ENCODE results near the gene CAMK1D. TPM values are rescaled to one million over a fixed set of nuclear protein-coding genes. Genes with fewer than 3 reads are reported as not detected.

Gene CAMK1D
- total and polyA plus RNA-seq, 2 experiments from 2014 or later: 4.6 to 7.2 TPM

DNA sequence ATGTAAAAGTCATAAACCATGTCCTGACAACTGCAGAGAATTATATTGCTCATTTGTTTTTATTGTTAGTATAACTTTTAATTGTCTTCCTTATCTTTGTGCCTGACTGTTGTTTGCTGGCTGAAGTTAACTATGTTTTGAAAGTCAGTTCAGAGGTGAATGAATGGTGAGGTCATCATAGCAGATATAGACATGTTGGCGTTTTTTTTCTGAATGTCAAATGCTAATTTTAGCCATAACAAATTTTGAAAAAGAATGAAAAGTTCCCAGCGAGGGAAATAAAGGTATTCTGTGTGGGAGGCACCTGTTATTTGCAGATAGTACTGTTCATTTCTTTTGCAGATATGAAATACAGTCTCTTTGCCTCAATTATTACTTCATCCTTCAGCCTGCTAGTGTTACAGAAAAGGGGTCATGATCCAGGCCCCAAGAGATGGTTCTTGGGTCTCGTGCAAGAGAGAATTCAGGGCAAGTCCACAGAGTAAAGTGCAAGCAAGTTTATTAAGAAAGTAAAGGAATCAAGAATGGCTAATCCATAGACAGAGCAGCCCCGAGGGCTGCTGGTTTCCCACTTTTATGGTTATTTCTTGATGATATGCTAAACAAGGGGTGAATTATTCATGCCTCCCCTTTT lies 96.5 kb downstream of the CAMK1D start (continued):
- TF ChIP-seq, protein P1, sequence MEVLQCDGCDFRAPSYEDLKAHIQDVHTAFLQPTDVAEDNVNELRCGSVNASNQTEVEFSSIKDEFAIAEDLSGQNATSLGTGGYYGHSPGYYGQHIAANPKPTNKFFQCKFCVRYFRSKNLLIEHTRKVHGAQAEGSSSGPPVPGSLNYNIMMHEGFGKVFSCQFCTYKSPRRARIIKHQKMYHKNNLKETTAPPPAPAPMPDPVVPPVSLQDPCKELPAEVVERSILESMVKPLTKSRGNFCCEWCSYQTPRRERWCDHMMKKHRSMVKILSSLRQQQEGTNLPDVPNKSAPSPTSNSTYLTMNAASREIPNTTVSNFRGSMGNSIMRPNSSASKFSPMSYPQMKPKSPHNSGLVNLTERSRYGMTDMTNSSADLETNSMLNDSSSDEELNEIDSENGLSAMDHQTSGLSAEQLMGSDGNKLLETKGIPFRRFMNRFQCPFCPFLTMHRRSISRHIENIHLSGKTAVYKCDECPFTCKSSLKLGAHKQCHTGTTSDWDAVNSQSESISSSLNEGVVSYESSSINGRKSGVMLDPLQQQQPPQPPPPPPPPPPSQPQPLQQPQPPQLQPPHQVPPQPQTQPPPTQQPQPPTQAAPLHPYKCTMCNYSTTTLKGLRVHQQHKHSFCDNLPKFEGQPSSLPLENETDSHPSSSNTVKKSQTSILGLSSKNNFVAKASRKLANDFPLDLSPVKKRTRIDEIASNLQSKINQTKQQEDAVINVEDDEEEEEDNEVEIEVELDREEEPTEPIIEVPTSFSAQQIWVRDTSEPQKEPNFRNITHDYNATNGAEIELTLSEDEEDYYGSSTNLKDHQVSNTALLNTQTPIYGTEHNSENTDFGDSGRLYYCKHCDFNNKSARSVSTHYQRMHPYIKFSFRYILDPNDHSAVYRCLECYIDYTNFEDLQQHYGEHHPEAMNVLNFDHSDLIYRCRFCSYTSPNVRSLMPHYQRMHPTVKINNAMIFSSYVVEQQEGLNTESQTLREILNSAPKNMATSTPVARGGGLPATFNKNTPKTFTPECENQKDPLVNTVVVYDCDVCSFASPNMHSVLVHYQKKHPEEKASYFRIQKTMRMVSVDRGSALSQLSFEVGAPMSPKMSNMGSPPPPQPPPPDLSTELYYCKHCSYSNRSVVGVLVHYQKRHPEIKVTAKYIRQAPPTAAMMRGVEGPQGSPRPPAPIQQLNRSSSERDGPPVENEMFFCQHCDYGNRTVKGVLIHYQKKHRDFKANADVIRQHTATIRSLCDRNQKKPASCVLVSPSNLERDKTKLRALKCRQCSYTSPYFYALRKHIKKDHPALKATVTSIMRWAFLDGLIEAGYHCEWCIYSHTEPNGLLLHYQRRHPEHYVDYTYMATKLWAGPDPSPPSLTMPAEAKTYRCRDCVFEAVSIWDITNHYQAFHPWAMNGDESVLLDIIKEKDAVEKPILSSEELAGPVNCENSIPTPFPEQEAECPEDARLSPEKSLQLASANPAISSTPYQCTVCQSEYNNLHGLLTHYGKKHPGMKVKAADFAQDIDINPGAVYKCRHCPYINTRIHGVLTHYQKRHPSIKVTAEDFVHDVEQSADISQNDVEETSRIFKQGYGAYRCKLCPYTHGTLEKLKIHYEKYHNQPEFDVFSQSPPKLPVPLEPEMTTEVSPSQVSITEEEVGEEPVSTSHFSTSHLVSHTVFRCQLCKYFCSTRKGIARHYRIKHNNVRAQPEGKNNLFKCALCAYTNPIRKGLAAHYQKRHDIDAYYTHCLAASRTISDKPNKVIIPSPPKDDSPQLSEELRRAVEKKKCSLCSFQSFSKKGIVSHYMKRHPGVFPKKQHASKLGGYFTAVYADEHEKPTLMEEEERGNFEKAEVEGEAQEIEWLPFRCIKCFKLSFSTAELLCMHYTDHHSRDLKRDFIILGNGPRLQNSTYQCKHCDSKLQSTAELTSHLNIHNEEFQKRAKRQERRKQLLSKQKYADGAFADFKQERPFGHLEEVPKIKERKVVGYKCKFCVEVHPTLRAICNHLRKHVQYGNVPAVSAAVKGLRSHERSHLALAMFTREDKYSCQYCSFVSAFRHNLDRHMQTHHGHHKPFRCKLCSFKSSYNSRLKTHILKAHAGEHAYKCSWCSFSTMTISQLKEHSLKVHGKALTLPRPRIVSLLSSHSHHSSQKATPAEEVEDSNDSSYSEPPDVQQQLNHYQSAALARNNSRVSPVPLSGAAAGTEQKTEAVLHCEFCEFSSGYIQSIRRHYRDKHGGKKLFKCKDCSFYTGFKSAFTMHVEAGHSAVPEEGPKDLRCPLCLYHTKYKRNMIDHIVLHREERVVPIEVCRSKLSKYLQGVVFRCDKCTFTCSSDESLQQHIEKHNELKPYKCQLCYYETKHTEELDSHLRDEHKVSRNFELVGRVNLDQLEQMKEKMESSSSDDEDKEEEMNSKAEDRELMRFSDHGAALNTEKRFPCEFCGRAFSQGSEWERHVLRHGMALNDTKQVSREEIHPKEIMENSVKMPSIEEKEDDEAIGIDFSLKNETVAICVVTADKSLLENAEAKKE (CRISPR knock-in tag; IDR thresholded peaks at IDR 0.05): no peak
- TF ChIP-seq POLR2AphosphoS5 (IDR thresholded peaks at IDR 0.05; ENCODE audit: low read depth): no peak
- TF ChIP-seq ZNF331 (CRISPR knock-in tag; IDR thresholded peaks at IDR 0.05; ENCODE audit: low read depth): no peak
- no peak for TF ChIP-seq NANOG (IDR thresholded peaks at IDR 0.05; ENCODE audit: borderline replicate concordance)
- no peak for TF ChIP-seq CREB1 (CRISPR knock-in tag; IDR thresholded peaks at IDR 0.05; ENCODE audit: low read depth)
- TF ChIP-seq JUNB (IDR thresholded peaks at IDR 0.05; ENCODE audit: unreplicated experiment): no peak
- TF ChIP-seq ZNF114 (CRISPR knock-in tag; IDR thresholded peaks at IDR 0.05): no peak
- no peak for TF ChIP-seq STAT1 (IDR thresholded peaks at IDR 0.05; ENCODE audit: unreplicated experiment)
- TF ChIP-seq, protein P2, sequence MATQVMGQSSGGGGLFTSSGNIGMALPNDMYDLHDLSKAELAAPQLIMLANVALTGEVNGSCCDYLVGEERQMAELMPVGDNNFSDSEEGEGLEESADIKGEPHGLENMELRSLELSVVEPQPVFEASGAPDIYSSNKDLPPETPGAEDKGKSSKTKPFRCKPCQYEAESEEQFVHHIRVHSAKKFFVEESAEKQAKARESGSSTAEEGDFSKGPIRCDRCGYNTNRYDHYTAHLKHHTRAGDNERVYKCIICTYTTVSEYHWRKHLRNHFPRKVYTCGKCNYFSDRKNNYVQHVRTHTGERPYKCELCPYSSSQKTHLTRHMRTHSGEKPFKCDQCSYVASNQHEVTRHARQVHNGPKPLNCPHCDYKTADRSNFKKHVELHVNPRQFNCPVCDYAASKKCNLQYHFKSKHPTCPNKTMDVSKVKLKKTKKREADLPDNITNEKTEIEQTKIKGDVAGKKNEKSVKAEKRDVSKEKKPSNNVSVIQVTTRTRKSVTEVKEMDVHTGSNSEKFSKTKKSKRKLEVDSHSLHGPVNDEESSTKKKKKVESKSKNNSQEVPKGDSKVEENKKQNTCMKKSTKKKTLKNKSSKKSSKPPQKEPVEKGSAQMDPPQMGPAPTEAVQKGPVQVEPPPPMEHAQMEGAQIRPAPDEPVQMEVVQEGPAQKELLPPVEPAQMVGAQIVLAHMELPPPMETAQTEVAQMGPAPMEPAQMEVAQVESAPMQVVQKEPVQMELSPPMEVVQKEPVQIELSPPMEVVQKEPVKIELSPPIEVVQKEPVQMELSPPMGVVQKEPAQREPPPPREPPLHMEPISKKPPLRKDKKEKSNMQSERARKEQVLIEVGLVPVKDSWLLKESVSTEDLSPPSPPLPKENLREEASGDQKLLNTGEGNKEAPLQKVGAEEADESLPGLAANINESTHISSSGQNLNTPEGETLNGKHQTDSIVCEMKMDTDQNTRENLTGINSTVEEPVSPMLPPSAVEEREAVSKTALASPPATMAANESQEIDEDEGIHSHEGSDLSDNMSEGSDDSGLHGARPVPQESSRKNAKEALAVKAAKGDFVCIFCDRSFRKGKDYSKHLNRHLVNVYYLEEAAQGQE (IDR thresholded peaks at IDR 0.05; ENCODE audit: unreplicated experiment): no peak
